ENCODE results near the gene COPS3.

The COPS3 gene

GRCh38 chr17:17214646-17215436 is 66.2 kb downstream of the COPS3 start:
- DNase-seq = no peak

GRCh38 chr17:17213775-17214174 is 67.3 kb downstream of the COPS3 start:
- DNase-seq = no peak

GRCh38 chr17:17207998-17208397 is 73.0 kb downstream of the COPS3 start:
- DNase-seq = no peak

- DNase-seq = no peak
Measured at GRCh38 chr17:17206913-17207335, 74.1 kb downstream of the COPS3 start.

- peak; percentile 60 for DNase-seq
Measured at GRCh38 chr17:17206124-17206912, 74.7 kb downstream of the COPS3 start, which contains the start of gene PLD6. Gene PLD6, minus strand, starts transcription at chr17:17206333. Its CDS starts 47 bp downstream, at chr17:17206286.

- DNase-seq = peak; percentile 46
Measured at GRCh38 chr17:17205368-17206123, 75.5 kb downstream of the COPS3 start.

- DNase-seq = no peak
Measured at GRCh38 chr17:17204635-17205231, 76.3 kb downstream of the COPS3 start.

- no peak for DNase-seq
Measured at GRCh38 chr17:17204041-17204591, 76.9 kb downstream of the COPS3 start.

GRCh38 chr17:17203173-17203730 is 77.8 kb downstream of the COPS3 start:
- DNase-seq = no peak

- no peak for DNase-seq
Measured at GRCh38 chr17:17201907-17202306, 79.1 kb downstream of the COPS3 start.

- DNase-seq = no peak
Measured at GRCh38 chr17:17201271-17201670, 79.8 kb downstream of the COPS3 start.

- DNase-seq = no peak
Measured at GRCh38 chr17:17200831-17201230, 80.2 kb downstream of the COPS3 start.

- DNase-seq = no peak
Measured at GRCh38 chr17:17200311-17200710, 80.7 kb downstream of the COPS3 start.

- no peak for DNase-seq
Measured at GRCh38 chr17:17198281-17198680, 82.8 kb downstream of the COPS3 start.

GRCh38 chr17:17196776-17197175 is 84.3 kb downstream of the COPS3 start:
- DNase-seq = no peak
